HG03095 (cell line): ENCODE measurements around the gene ARL17B.
"Not testable (repeated sequence)": the region's sequence is repeated elsewhere in the genome, so short reads cannot be mapped to it uniquely, and the experiment has no call there.

Experiments
- ATAC-seq: cut with Tn5 transposase; IDR thresholded peaks from one replicate; pipeline ENCODE4 v1.9.1; 2021; ENCODE audit warnings: moderate library complexity; ENCODE audit not compliant: unreplicated experiment

The ARL17B gene

GRCh38 chr17:46290906-46291546 is 70.5 kb downstream of the ARL17B start:
- peak; percentile 90 for ATAC-seq

GRCh38 chr17:46287587-46287986 is 74.0 kb downstream of the ARL17B start:
- ATAC-seq, result not testable (repeated sequence)

- not testable (repeated sequence) for ATAC-seq
Measured at GRCh38 chr17:46286764-46287221, 74.8 kb downstream of the ARL17B start.

DNA sequence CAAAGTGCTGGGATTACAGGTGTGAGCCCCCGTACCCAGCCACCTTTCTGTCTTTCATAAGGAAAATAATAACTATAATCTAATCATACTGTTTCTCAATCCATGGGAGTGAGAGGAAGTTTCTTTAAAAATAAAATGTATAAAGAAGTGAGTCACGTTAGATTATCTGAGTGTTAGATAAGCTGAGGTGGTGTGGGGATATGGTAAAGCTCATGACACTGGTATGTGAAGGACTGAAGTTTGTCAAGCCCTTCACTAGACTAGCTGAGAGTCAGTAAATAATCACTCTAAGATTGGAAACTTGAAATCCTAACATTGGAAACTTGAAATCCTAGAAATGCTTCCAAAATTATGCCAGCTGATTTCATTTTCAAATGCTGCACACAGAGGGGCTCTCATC is 76.1 kb downstream of the ARL17B start:
- not testable (repeated sequence) for ATAC-seq

GRCh38 chr17:46284467-46284866 is 77.1 kb downstream of the ARL17B start:
- ATAC-seq, result not testable (repeated sequence)

DNA sequence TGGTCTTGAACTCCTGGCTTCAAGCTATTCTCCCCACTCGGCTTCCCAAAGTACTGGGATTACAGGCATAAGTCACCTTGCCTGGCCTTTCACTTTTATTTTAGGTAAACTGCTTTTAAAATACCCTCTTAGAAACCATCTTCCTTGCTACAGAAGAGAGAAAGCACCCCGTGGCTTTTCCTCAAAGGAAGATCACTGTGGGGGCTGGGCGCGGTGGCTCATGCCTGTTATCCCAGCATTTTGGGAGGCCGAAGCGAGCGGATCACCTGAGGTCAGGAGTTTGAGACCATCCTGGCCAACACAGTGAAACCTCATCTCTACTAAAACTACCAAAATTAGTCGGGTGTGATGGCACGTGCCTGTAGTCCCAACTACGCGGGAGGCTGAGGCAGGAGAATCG is 78.9 kb downstream of the ARL17B start:
- ATAC-seq, result not testable (repeated sequence)

GRCh38 chr17:46281336-46281735 is 80.2 kb downstream of the ARL17B start:
- not testable (repeated sequence) for ATAC-seq

GRCh38 chr17:46276728-46277479 is 84.7 kb downstream of the ARL17B start:
- not testable (repeated sequence) for ATAC-seq

DNA sequence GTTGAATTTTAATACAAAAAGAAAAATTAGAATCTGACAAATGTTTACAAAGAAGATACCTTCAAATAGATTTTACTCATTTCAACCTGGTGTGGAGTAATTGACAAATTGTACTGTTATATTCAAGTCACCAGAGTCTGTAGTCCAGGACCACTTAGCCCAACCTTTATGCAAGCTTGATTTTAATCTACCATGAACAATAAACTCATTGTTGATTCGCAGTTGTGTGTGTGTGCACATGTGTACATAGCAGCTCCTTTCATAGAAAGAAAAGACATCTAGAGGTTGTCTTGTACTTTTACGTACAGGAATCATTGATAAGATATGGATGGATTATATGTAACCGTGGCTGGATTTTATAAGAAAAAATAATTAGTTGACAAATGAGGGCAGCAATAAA is 87.3 kb downstream of the ARL17B start:
- ATAC-seq, result no peak

DNA sequence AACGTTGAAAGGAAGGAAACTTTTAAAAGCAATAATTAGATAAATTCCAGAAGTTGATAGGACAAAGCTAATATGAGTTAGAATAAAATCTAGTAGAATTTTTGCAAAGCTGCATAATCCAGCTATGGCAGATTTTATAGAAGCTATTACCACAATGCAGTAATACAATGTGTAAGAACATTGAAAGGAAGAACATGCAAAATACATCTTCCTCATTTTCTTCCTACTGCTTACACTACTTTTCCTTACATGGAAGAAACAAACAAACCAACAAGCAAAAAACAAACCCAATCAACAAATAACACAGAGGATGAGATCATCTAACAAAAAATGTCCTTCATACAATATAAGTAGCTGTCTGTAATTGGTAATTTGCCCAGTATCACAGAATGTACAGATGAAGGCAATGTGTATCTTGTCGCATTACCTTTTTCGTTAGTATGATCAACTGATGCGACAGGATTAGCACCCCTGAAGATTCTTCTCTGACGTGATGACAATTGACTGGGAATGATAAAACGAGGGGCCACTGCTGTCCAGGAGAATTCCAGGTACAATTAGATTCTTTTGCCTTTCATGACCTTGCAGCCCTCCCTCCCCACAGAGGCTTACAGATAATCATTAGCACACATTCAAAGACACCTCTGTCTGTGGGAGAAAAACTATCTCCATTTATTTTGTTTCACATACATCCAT is 87.9 kb downstream of the ARL17B start:
- no peak for ATAC-seq

DNA sequence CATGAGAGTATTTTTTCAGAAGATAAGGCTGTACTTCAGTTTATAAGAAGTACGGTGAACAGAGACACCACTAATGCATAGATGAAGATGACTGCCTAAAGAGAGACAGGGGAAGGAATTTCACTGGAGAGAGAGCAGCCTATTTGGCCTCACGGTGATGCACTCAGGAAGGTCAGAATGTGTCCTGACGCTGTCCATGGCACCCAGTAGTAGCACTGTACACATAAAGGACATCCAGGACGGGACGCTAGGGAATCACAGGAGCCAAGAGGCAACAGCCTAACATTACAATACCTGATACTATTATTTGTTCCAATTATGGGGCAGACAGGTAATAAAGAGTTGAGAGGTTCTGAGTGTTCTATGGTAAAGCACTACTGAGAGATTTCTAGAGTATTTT is 91.5 kb downstream of the ARL17B start:
- no peak for ATAC-seq

- ATAC-seq, result peak; percentile 79
Measured at GRCh38 chr17:46266656-46267544, 94.7 kb downstream of the ARL17B start.

DNA sequence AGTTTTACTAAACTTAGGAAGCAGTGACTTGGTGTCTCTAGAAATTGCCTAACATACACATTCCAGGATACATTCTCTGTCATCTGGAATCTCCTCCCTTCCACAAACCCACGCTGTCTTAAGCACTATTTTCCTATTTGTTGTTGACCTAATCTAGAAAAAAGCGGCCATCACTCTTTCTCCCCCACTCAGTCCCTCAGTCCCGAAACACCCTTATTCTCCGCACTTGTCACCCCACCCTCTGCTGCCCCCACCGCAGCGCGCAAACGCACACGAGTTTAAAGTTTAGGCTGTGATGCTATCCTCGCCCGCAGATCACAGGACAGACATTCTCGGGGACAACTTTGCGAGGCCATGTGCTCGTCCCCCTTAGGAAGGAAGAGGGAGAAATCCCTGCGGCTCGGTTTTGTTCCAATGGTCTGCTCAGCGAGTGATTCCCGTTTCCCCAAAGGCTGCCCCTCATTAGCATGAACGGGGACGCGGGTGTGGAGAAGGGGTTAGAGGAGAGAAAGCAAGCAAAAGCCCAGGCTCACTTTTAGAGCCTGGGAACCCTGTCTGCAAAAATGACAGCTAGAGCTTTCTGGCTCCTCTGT is 95.4 kb downstream of the ARL17B start:
- ATAC-seq, result not testable (repeated sequence)

DNA sequence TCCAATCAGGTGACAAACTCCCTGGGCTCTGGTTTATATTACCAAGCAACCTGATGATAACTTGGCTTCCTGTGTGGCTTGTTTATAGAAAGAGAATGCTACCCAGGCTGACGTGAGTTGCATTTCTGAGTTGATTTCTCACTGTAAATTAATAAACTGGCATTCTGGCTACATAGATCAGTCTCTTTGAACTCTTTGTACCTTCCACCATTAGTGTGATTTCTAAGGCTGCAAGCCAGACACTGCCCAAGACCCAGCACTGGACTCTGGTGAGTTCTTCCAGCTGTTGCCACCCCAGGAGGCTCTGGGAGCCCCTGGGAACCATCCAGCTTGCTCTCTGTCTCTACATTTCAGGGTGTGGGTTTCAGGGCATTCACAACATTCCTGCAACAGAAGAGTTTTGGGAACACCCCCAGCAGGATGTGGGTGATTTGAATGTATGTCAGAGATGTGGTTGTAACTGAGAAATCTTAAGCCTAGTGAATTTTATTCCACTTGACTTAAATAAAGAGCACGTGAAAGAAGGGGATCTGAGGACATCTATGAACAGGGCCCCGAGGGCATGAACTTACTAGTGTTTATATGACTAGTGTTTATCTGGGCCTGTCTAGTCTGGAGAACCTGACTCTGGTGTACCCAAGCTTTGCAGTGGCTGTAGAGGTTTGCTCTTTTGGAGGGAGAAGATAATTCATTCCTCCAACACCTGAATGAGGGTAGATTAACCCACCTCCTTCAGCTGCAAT is 96.9 kb downstream of the ARL17B start:
- no peak for ATAC-seq

DNA sequence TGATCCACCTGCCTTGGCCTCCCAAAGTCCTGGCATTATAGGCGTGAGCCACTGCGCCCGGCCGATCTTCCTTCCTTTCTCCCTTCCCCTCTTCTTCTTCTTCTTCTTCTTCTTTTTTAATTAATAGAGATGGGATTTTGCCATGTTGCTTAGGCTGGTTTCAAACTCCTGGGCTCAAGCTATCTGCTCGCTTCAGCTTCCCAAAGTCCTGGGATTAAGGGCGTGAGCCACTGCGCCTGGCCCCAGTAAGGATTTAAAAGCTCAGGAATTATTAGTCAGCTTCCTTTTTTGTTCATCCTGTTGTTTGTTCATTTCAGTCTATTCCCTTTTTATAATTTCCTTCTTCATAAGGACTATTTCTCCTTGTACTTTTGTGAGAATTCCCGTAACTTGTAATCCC is 99.3 kb downstream of the ARL17B start:
- ATAC-seq, result no peak

DNA sequence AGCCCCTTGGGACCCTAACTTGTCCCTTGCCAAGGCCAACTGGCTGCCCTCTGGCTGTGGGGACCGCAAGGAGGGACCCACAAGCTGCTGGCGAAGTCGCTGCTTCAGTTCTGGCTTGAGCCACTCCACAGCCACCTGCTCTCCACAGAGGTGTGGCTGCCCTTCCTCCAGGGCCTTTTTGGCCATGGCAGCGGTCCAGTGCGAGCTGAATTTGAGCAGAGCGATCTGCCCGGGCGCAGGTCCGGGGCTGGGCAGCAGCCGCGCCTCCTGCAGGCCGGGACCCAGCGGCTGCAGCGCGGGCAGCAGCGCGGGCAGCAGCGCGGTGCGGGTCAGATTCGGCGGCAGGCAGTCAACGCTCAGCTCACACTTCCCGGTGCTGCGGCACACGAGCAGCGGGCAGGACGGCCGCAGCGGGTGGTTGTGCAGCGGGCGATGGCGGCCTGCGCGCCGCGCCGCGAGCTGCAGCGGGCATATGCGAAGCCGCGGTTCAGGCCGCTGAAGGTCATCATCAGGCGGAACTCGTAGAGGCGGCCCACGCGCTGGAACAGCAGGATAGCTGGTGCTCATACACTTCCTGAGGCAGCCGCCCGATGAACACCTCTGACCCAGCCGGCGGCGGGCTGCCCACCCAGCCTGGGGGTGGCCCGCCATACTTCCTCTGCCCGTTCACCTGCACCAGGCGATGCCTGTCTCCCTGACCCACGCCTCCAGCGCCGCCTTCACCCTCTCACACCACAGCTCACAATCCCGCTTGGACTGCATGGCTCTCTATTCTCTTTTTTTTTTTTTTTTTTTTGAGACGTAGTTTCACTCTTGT is 101.5 kb downstream of the ARL17B start:
- not testable (repeated sequence) for ATAC-seq

DNA sequence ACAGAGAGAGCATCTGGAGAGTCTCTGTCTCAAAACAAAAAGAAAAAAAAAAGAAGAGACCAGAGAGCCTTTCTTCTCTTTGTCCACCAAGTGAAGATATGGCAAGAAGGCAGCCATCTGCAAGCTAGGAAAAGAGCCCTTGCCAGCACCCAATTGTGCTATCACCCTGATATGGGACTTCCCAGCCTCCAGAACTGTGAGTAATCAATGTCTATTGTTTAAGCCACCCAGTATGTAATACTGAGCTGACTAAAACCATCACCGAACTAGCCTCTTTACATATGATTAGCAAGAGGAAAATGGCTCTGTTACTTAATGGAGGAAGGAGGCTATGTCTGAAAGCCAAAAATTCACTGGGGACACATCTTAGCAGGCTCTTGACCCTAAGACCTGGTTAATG is 105.2 kb downstream of the ARL17B start:
- ATAC-seq, result not testable (repeated sequence)

- ATAC-seq, result not testable (repeated sequence)
Measured at GRCh38 chr17:46254215-46254614, 107.4 kb downstream of the ARL17B start.

DNA sequence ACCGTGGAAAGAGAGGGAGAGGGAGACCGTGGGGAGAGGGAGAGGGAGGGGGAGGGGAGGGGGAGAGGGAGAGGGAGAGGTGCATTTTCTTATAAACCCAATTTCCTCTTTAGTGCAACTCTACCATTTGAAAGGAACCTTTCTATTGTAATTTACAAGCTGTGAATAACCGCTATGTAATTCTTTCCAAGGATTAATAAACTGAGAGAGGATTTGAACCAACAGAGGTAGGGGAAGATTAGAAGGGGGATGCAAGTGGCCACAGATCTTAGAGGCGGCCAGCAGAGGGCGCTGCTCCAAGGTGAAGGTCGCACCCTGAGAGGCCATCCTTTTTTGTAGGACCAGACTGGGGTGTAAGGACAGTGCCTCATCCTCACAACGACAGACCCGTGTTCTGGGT is 107.8 kb downstream of the ARL17B start:
- ATAC-seq, result not testable (repeated sequence)
